K562 (cell line): Measurements from ENCODE around the gene PIK3C2A. TPM values are rescaled to one million over a fixed set of nuclear protein-coding genes. Genes with fewer than 3 reads are reported as not detected.

ENCODE experiments used
- ATAC-seq: fragments of 200-7000 bp; cut with Tn5 transposase; 3 replicates; pipeline ENCODE4 v1.9.1; 2020; ENCODE audit warnings: moderate library complexity
- BruUV-seq: library from RNA; stranded (reverse); fragments of 400-500 nt; replicated peaks from 2 replicates; lab custom pipeline; 2021; lab: Mats Ljungman, UMichigan
- CTCF ChIA-PET: fragments of 300-600 bp; formaldehyde crosslinking; extraction: SDS; loops from one replicate; lab custom pipeline; 2021; ENCODE audit warnings: low intra/inter-chr PET ratio; lab: Yijun Ruan, JAX
- POLR2A ChIA-PET: fragments of 300-600, 350-650 bp; sonication (Branson Sonifier 250); formaldehyde crosslinking; extraction: SDS; loops from one replicate; lab custom pipeline; 2021; ENCODE audit warnings: antibody characterized with exemption, inconsistent platforms; lab: Yijun Ruan, JAX
- DNase-seq, 4 experiments: peaks; one replicate each; pipeline versions ENCODE4 v3.0.0 to v3.0.0-alpha.2; 2011 to 2018; ENCODE audit warnings: low spot score in 3 of 4, mixed read lengths in 3 of 4; ENCODE audit errors: extremely low read depth in 1 of 4
- FAIRE-seq: peaks from 2 replicates; lab custom pipeline; 2011; peaks lifted over from hg19 to GRCh38; lab: Jason Lieb, UNC
- H2AFZ ChIP-seq: 2 replicates; pipeline ENCODE4 v1.6.0; 2011; ENCODE audit warnings: low read depth, low read length, control low read depth, inconsistent platforms
- H3K27ac ChIP-seq: fragments of 200-600 bp; 3 replicates; pipeline ENCODE4 v1.8.0; 2011; ENCODE audit warnings: low read depth, mild to moderate bottlenecking, control low read depth, inconsistent platforms, low read length, moderate library complexity, mixed read lengths; ENCODE audit errors: extremely low read depth
- H3K27me3 ChIP-seq, 2 experiments: fragments of 300-600 bp in 1 of 2; 2 replicates in 1 of 2; 3 replicates in 1 of 2; pipeline versions ENCODE4 v1.6.0 to v1.8.0; 2011; ENCODE audit warnings: inconsistent platforms in 2 of 2, low read length in 2 of 2, mild to moderate bottlenecking in 1 of 2, mixed read lengths in 1 of 2, moderate library complexity in 1 of 2; ENCODE audit not compliant: control insufficient read depth in 2 of 2, insufficient read depth in 2 of 2
- H3K36me3 ChIP-seq: fragments of 300-600 bp; 3 replicates; pipeline ENCODE4 v1.8.0; 2011; ENCODE audit warnings: mild to moderate bottlenecking, low read length, inconsistent platforms; ENCODE audit not compliant: control insufficient read depth, insufficient read depth
- H3K4me1 ChIP-seq, 2 experiments: fragments of 200-600 bp in 1 of 2; replicated peaks in 1 of 2; 2 replicates in 1 of 2; 3 replicates in 1 of 2; pipeline versions ENCODE4 v1.5.1 to v1.8.0; 2011; ENCODE audit warnings: inconsistent platforms in 2 of 2, low read length in 2 of 2, mild to moderate bottlenecking in 1 of 2, mixed read lengths in 1 of 2, moderate library complexity in 1 of 2; ENCODE audit not compliant: control insufficient read depth in 2 of 2, insufficient read depth in 2 of 2
- H3K4me2 ChIP-seq: 2 replicates; pipeline ENCODE4 v1.6.1; 2011; ENCODE audit warnings: low read length, control low read depth, inconsistent platforms, mixed read lengths; ENCODE audit not compliant: insufficient read depth
- H3K4me3 ChIP-seq: fragments of 200-600 bp; sonication (generic), shearing (Covaris generic); 2 replicates; pipeline ENCODE4 v1.5.1; 2016; ENCODE audit warnings: control low read depth, inconsistent platforms
- H3K79me2 ChIP-seq: fragments of 200-600 bp; 3 replicates; pipeline ENCODE4 v1.8.0; 2011; ENCODE audit warnings: low read length, inconsistent platforms; ENCODE audit not compliant: control insufficient read depth, insufficient read depth
- H3K9ac ChIP-seq, 2 experiments: 2 replicates each; pipeline versions ENCODE4 v1.6.0 to v1.6.1; 2011; ENCODE audit warnings: low read depth in 2 of 2, low read length in 2 of 2, control low read depth in 1 of 2, inconsistent platforms in 1 of 2, mild to moderate bottlenecking in 1 of 2, mixed read lengths in 1 of 2; ENCODE audit not compliant: insufficient read depth in 1 of 2
- H3K9me1 ChIP-seq: one replicate; pipeline ENCODE4 v1.6.0; 2011; ENCODE audit warnings: inconsistent platforms, mild to moderate bottlenecking, low read length, moderate library complexity; ENCODE audit not compliant: control insufficient read depth, insufficient read depth
- H3K9me3 ChIP-seq: replicated peaks from 2 replicates; pipeline ENCODE4 v1.5.1; 2011; ENCODE audit warnings: low read depth, low read length, inconsistent platforms; ENCODE audit not compliant: control insufficient read depth, insufficient read depth
- H4K20me1 ChIP-seq: replicated peaks from 2 replicates; pipeline ENCODE4 v1.6.1; 2011; ENCODE audit warnings: low read length, inconsistent platforms, mixed read lengths; ENCODE audit not compliant: control insufficient read depth, insufficient read depth
- GTF3C2 ChIP-seq: IDR thresholded peaks from 3 replicates; pipeline ENCODE4 v1.6.1; 2011; ENCODE audit warnings: borderline replicate concordance, mild to moderate bottlenecking, moderate library complexity; ENCODE audit not compliant: insufficient read length; ENCODE audit errors: extremely low read depth
- MTA2 ChIP-seq: fragments of 450-650 bp; IDR thresholded peaks from 2 replicates; pipeline ENCODE4 v1.6.1; 2016; ENCODE audit warnings: low read depth
- ZNF217 ChIP-seq: sonication (generic); formaldehyde crosslinking; IDR thresholded peaks from 2 replicates; pipeline ENCODE4 v1.8.0; 2022; ENCODE audit warnings: mild to moderate bottlenecking, missing genetic modification reagents
- ZNF785 ChIP-seq: fragments of 250-450 bp; sonication (Bioruptor Pico); IDR thresholded peaks from 2 replicates; pipeline ENCODE4 v1.4.0; 2020; ENCODE audit warnings: mild to moderate bottlenecking
- WGBS: fragments of 100-300 bp; shearing (Covaris generic); methylation state at CpG from one replicate; pipeline ENCODE4 v1.1.6; 2016; ENCODE audit warnings: low coverage, mixed read lengths; ENCODE audit not compliant: insufficient coverage; ENCODE audit errors: missing lambda C conversion rate; 5-methylcytosine and 5-hydroxymethylcytosine counted together
- in situ Hi-C: fragments of 300-500 bp; cut with MboI; formaldehyde crosslinking; loops from 4 replicates; pipeline ENCODE4 v1.15.0; 2018; ENCODE audit warnings: inconsistent platforms, mixed read lengths
- intact Hi-C: fragments of 100-400 bp; cut with micrococcal nuclease; formaldehyde crosslinking; loops from 2 replicates; pipeline ENCODE4 v1.14.2; 2022
- polyA plus RNA-seq, 8 experiments: library from polyadenylated mRNA; depleted of rRNA in 4 of 8; stranded (reverse) in 5 of 8; unstranded in 3 of 8; fragments of >200 nt; fragmentation: Nextera tagmentation in 2 of 8; fragmentation: Illumina TruSeq in 1 of 8; extraction: Ambion mirVana in 2 of 8; extraction: Trizol in 1 of 8; gene quantifications; 2 replicates each; pipeline versions ENCODE4 v1.2.1 to v1.2.3, GENCODE V29; 2011 to 2014; ENCODE audit warnings: inconsistent platforms in 1 of 8, missing spikeins in 1 of 8
- total RNA-seq, 7 experiments: library from RNA; depleted of rRNA in 6 of 7; stranded (reverse); fragments of >200 nt in 6 of 7; fragmentation: Illumina TruSeq in 2 of 7; extraction: Trizol in 2 of 7; gene quantifications; 2 replicates each; pipeline versions ENCODE4 v1.2.1 to v1.2.3, GENCODE V29; 2011 to 2021; ENCODE audit warnings: low replicate concordance in 1 of 7

Gene PIK3C2A
- total and polyA plus RNA-seq, 9 of the 15 experiments (the other 6 are each of a cell fraction or from before 2014, with no cell fraction given) = 3.1 to 25.2 (median 15.6) TPM

GRCh38 chr11:17206463-17206862 is 1.3 kb downstream of the PIK3C2A start:
- ATAC-seq (no peak), FAIRE-seq (no peak), DNase-seq (peak in 1 of 4 experiments; percentile 12)
- CTCF ChIA-PET = no interaction called here
- no peak overlapping the region for H2AFZ ChIP-seq
- BruUV-seq = TSS peak; percentile 62
- peaks cover 42% of the 10 kb centered on the region for H3K79me2 ChIP-seq
- TF ChIP-seq ZNF217 (CRISPR knock-in tag) (no peak), MTA2 (no peak), GTF3C2 (no peak), ZNF785 (CRISPR knock-in tag) (no peak)
- H3K27ac ChIP-seq = no peak overlapping the region
- peak overlapping the region; percentile 87 for H3K4me3 ChIP-seq
- H3K4me2 ChIP-seq = peak overlapping the region; percentile 92
- intact Hi-C loops (loop anchor here (5.0 kb wide), 1 partner anchor 134 kb away; no protein-coding TSS in a partner anchor), in situ Hi-C loops (no loop called here)
- H3K9me3 ChIP-seq = no peaks in the 10 kb centered on the region
- H3K9ac ChIP-seq = peak overlapping the region; percentile 29 to 84; a peak in 2 of 4 replicates
- H4K20me1 ChIP-seq = no peaks in the 10 kb centered on the region
- H3K4me1 ChIP-seq = peaks cover 11 to 13% of the 10 kb centered on the region in 2 experiments; a peak in 4 of 5 replicates
- no peaks in the 10 kb centered on the region for H3K27me3 ChIP-seq
- POLR2A ChIA-PET = interaction anchor here (1.1 to 4.0 kb wide), 3 partner anchors 10 to 128 kb away, joined by 3 to 12 read pairs (median 3); no protein-coding TSS in a partner anchor
- no peaks in the 10 kb centered on the region for H3K9me1 ChIP-seq
- H3K36me3 ChIP-seq = peaks cover 7% of the 10 kb centered on the region; the same call in 2 of the 3 replicates
- WGBS = 36% methylated on average over 2 of the region's 2 CpGs
